HG03521 (cell line): ENCODE data around the gene JPH3.

Experiments used
- ATAC-seq: cut with Tn5 transposase; IDR thresholded peaks from one replicate; pipeline ENCODE4 v1.9.1; 2021; ENCODE audit warnings: mild to moderate bottlenecking, moderate library complexity; ENCODE audit not compliant: unreplicated experiment

JPH3 gene

DNA sequence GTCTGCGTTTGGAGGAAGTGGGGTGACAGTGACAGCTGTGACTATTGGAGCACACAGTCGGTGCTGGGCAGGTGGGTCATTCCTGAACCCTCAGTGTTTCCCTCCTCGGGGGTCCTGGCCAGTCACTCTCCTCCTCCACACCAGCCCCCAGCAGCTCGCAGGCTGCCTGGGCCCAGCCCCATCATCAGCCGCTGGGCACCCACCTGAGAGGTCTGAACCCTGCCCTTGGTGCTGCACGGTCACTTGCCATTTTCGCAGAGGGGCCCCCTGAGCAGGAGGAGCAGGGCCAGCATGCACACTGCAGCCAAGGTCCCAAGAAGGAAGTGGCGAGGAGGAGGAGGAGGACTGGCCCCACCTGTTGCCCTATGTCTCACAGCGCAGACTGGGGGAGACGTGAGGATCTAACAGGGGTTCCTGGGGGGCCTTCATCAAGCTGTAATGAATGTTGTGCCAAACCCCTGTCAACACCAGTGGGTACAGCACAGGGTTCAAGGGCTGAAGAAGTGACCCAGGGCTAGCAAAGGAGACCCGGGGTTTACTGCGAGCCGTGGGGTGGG is 23.0 kb downstream of the JPH3 start:
- no peak for ATAC-seq

DNA sequence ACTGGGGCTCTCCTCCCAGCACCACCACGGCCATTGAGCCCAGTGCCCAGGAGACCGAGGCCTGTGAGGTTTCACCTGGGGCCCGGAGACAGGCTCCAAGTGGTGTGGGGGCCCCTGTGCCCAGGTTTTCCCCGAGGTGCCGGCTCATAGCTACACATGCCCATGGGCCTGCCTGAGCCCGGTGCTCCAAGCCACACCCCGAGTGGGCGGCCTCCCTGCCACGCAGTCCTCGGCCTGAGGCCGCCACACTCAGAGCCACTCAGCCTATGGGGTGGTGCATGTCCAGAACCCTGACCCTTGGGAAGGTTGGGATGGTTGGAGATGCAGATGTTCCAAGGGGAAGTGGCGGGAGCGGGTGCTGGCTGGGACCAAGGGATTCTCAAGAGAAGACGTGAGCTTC is 24.1 kb downstream of the JPH3 start:
- ATAC-seq: no peak

DNA sequence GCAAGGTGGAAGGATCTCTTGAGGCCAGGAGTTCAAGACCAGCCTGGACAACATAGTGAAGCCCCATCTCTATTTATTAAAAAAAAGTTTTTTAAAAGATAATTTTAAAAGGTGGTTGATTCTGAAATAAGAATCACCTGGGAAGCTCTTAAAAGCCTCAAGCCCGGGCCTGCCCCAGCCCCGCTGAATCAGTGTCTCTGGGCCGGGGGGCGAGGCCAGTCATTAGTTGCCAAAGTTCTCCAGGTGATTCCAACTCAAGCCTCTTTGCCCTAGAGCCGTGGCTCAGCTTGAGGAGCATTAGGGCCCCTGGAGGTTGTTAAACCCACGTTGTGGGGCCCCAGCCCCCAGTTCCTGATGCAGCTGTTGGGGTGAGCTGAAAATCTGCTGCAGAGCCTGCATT is 24.6 kb downstream of the JPH3 start:
- no peak for ATAC-seq

DNA sequence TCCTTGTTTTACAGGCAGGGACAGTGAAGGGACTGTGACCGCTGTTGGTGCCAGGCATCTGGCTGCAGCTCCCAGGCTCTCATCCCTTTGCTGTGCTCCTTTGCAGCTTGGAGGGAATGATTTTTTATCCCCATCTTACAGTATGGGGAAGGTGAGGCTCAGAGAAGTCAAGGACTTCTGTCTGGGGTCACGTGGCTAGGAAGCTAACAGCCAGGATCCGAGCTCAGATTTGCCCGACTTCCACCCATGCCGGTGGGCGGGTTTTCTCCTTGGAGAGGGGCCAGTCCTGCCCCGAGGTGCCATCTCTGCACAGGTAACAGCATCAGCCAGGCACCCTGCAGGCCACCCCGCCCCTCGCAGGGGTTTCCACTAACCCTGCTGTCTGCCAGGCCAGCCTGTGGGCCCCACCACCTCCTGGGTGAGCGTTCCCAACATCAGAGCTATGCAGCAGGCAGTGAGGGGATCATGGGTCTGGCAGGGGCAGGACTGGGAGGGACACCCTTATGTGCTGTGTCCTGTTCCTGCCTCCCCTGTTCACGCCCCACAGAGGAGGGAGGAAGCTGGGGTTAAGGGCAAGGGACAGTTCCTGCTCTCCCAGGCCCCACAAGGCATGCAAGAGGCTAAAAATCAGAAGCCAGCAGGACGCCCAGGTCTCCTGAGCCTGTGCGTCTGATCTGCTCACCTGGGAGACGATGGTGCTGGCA is 25.4 kb downstream of the JPH3 start:
- ATAC-seq: no peak

DNA sequence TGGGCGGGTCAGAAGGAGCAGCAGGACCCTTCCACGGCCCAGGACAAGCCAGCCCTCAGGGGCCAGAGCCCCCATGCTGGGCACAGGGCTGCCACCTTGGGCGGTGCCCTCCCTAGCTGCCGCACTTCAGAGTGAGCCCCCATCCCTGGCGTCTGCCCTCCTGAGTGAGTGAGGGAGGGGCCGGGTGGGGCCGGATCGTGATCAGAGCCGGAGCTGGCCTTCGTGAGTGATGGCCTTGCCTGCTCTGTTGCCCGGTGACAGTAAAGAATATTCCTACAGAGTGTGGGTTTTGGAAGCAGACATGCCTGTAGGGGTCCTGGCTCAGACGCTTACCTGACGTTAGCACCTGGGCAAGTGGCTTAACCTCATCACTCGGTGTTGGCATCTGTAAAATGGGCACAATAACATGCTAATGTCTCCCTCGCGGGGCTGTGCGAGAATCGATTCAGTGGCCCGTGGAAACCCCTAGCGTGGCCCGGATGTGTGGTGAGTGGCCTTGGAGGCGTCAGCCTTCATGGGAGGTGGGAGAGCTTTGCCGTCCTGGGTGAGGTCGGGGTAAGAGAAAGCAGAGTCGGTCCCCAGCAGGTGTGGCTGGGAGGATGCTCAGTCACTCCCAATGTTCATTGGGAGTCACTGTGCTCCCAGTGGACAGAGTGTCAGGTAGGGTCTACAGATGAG is 26.1 kb downstream of the JPH3 start:
- ATAC-seq: no peak

DNA sequence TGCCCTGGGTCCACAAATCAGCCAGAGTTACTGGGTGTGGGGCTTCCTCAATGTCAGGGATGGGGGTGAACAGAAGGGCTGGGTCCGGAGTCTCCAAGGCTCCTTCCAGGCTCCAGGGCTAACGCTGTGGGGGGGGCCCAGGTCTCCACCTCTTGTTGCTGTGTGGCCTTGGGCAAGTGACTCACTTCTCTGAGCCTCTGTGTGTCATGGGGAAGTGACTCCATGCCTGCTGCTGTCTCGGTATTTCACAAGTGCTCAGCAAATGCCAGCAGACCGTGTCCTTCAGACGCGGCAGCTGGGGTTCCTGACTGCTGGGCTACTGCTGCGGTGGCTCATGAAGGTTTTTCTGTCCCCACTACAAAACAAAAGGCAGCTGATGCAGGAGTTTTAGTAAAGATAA is 26.6 kb downstream of the JPH3 start:
- no peak for ATAC-seq

DNA sequence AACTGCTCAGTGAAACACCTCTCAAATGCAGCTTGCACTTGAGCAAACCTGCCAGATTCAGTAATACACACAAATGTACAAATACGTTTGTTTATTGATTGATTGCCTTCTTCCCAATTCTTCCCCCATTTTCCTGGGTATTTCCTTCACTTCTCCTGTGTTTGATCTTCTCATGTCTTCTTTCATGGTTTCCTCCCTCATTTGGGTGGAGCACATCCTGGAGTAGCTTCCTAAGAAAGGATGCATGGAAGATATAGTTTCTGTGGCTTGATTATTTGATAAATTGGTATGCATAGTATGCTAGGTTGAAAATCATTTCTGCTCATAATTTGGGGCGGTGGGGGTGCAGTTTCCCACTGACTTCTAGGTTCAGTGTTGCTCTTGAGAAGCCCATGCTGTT is 28.8 kb downstream of the JPH3 start:
- no peak for ATAC-seq

DNA sequence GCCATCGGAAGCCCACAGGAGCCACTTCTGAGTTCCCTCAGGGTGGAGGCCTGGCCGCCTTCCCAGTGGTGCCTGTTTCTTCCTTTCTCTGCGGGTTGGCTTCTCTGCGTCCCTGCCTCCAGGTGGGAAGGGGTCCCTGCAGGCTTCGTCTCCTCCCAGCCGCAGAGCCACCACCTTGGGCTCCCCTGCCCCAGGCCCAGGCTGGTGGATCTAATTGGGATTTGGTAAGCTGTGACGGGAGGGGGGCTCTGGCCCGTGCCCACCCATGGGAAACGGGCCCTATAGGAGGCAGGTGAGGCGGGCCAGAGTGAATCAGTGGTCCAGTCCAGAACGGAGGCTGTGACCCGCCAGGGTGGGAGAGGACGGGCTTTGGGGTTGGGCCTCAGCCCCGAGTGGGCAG is 32.1 kb downstream of the JPH3 start:
- ATAC-seq: no peak

DNA sequence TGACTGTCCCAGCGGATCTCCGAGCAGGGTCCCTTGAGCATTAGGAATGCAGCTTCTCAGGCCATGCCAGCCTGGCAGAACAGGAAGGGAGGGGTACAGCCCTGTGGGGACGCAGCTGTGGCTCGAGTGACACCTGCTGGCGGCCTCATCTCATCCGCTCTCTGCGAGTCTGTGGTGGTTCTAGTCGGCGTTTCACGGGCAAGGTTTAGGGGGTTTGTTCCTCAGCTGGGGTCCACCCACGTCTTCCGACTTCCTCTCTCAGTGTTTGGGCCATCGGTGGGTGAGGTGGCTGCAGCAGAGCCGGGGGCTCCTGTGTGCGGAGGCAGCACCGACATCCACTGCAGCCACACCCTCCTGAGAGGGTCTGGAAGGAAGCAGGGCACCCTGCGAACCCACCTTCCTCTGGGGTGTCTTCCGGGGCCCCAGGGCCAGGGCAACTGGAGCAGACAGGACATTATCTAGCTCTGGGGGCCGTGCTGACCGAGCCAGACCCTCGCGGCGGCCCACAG is 33.3 kb downstream of the JPH3 start:
- ATAC-seq: no peak

DNA sequence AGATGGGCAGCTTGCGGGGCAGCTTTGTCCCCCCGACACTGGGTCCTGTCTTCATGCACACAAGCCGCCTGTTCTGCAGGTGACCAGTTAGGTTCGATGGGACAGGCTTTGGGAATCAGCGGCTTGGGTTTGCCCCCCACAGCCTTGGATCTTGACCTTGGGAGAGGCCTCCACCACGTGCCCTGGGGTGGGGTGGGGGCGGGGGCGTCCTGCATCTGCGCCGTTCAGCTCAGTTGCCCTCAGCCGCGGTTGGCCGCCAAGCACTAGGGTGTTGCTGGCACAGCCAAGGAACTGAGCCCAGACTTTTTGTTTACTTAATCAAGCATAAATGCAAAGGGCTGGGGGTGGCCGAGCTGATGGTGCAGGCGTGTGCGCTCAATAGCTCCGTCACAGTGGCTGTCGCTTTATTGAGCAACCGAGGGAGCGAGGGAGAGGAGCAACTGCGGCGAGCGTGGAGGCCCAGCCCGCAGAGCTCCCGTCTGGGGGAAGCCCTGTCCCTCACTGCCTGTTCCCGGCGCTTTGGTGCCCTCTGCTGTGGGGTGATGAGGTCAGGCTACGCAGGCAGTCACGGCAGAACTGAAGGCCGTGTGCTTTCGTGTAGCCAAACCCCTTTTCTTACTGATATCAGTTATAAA is 33.9 kb downstream of the JPH3 start:
- ATAC-seq: no peak

DNA sequence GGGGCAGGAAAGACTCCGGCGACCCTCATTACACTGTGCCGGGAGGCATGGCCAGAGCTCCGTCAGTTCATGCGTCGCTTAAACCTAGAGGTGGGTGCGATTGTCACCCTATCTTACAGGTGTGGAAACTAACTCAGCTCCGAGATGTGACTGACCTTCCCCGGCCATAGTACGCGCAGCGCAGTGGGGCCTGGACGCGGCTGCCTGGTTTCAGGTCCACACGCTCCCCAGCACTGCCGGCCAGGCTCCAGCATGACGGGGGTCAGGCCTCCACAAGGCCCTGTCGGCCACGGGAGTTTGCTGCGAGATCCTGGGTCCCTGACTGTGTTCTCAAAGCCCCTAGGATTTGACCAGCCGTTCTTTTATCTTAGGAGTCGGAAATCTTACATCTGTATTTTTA is 34.4 kb downstream of the JPH3 start:
- ATAC-seq: no peak

DNA sequence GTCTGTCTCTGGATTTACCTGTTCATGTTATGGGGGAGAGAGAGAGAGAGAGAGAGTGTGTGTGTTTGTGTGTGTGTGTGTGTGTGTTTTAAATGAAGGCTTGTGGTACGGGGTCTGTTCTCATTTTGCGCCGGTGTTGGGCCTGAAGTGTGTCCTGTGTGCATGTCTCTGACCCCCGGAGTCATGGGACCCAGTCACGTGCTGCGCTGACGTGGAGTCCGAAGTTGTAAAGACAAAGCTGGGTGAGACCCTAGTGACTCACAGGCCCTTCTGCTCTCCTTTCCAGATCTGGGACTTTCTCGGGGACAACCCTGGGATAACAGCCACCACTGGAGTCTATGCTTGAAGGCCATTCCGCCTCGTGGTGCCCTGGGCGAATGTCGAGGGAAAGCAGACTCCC is 35.0 kb downstream of the JPH3 start:
- ATAC-seq: no peak

DNA sequence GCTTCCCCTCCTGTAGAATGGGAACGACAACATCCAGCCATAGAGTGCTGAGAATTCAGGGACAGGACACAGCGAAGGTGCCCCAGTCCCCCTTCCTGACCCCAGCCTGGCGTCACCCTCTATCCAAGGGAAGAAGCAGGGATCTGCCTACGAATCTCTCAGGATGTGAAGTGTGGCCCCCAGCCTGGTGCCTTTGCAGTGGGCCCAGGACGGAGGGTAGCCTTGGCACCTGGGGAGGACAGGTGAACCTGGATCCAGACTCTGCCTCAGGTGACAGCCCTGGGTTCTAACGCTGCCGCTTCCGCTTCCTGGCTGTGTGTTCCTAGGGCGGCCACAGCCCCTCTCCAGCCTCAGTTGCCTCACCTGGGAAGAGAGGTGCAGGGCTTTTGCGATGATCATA is 36.4 kb downstream of the JPH3 start:
- ATAC-seq: no peak

DNA sequence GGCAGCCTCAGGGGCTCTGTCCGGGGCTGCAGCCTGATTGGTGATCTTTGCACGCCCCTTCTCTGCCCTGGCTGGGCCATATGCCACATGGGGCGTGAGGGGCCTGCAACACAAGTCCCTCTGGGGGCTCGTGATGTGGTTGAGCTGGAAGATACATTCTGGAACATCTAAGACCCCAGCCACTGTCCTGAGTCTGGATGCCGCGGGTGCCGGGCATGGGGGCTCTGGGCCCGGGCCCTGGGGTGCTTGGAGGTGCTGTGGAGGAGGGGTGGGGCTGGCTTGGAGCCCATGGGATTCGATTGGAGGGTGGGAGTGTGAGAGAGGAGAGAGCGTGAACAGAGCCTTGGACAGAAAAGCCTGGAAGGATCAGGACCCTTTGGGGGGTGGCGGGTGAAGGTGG is 39.4 kb downstream of the JPH3 start:
- ATAC-seq: no peak

DNA sequence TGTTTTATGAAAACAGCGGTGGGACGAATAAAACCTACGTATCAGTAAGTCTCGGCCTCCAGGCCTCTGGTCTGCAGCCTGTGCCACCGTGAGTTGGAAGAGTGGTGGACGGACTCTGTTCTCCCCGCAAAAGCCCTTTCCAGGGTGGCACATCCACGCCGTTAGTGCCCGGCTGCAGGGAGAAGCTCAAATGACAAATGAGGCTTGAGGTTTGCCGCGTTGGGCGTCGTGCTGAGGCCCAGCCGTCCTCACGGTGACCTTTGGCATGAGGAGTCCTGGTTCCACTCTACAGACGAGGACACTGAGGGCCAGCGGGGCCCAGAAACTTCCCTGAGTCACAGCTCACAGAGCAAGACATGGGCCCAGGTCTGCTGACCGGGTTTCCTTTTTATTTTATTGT is 40.2 kb downstream of the JPH3 start:
- no peak for ATAC-seq

DNA sequence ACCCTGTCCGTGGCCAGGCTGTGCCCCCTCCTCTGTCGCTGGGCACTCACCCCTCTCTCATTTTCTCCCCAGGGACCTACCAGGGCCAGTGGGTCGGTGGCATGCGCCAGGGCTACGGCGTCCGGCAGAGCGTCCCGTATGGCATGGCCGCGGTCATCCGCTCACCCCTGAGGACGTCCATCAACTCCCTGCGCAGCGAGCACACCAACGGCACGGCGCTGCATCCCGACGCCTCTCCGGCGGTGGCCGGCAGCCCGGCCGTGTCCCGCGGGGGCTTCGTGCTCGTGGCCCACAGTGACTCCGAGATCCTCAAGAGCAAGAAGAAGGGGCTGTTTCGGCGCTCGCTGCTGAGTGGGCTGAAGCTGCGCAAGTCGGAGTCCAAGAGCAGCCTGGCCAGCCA is 41.9 kb downstream of the JPH3 start:
- ATAC-seq: no peak

DNA sequence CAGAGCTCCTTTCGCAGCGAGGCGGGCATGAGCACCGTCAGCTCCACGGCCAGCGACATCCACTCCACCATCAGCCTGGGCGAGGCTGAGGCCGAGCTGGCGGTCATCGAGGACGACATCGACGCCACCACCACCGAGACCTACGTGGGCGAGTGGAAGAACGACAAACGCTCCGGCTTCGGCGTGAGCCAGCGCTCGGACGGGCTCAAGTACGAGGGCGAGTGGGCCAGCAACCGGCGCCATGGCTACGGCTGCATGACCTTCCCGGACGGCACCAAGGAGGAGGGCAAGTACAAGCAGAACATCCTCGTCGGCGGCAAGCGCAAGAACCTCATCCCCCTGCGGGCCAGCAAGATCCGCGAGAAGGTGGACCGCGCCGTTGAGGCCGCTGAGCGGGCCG is 42.3 kb downstream of the JPH3 start:
- ATAC-seq: no peak

DNA sequence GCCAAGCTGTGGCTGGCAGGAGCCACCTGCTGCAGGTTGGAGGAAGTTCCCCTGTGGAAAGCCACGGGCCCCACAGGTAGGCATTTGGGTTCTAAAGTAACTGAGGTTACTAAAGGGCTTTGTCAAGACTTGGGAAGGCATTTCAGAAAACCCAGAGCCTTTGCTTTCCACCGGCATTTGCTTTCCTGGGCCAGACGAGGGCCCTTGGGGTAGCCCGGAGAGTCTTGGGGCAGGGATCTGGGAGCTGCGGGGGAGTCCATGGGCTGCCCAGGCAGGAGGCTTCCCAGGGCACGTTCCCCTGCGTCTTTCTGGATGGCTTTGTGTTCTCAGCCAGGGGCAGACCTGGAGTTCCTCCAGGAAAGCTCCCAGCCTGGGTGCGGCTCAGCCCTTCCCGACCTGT is 43.5 kb downstream of the JPH3 start:
- no peak for ATAC-seq

DNA sequence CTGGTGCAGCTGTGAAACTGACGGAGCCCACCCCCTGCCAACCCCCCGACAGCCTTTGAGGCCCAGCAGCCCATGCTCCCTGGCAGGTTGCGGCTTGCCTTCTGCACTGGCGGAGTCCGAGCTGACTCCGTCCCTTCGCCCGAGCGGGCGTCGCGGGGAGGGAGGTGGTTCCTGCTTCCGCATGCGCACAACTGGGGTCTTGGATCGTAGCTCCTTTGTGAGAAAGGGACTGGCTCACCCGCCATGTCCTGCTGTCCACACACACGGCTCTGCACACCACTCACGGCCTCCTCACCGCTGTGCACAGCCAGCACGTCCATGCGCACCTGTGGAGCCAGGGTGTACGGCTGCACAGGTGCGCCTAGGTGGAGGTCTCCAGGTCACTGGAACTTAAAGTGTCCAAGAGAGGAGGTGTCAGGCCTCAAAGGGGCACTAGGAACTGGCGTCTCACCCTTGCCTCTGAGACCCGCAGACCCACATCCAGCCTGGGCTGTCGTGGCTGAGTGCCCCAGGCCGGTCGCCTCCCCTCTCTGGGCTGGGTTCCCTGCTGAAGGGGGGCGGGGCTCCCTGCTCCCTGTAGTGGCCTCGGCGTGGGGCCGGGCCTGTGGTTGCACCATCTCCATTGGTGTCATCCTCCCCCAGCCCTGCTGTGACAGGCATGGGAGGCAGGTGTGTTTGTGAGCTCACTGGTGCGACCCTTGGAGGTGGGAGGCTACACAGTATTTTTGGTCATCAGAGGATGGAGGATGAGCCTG is 45.3 kb downstream of the JPH3 start:
- ATAC-seq: no peak

DNA sequence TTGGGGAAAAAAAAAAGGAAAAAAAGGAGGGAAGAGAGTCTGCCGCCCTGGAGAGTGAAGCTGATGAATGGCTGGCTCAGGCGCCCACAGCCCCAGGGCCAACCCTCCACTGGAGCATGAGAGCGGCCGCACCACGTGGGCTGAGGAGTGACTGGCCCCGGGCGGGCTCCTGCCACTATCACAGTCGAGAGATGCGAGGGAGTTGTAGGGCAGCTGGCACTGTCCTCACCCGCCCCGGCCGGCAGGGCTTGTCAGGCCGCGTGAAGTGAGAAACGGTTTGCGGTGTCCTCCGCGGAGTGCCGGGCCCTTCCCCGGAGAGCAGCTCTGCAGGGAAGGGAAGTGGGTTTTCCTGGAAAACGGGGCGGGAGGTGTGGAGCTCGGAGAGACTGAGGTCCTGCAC is 45.9 kb downstream of the JPH3 start:
- ATAC-seq: no peak
